Peyer's patch (tissue), 4 donors: ENCODE results near the gene ARHGAP35.

Source experiments
- POLR2A ChIP-seq, 2 donors: fragments of 450-650 bp; IDR thresholded peaks; one replicate each; pipeline ENCODE4 v1.5.1; 2017; ENCODE audit warnings: antibody characterized with exemption in 2 of 2, mild to moderate bottlenecking in 2 of 2, moderate library complexity in 2 of 2
- TF ChIP-seq, protein P1 (sequence below), 6 experiments: fragments of 450-650 bp in 4 of 6; fragments of 200-600 bp in 2 of 6; sonication (generic) in 1 of 6; IDR thresholded peaks; one replicate each; pipeline ENCODE4 v1.5.1; 2017 to 2019; ENCODE audit warnings: antibody characterized with exemption in 6 of 6, mild to moderate bottlenecking in 3 of 6, moderate library complexity in 1 of 6

DNA sequence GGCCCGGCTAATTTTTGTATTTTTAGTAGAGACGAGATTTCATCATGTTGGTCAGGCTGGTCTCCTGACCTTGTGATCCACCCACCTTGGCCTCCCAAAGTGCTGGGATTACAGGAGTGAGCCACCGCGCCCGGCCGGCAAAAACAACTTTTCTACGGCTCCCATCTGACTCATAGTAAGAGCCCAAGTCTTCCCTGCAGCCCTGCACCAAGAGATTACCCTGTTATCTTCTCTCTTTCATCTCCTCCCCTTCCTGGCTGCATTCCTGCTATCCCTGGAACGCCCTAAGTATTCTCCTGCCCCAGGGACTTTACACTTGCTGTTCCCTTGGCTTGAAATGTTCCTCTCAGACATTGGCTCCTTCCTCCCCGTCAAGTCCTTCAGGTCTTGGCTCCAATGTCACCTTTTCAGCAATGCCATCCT lies 16.7 kb upstream of the ARHGAP35 start:
- TF ChIP-seq, protein P1, sequence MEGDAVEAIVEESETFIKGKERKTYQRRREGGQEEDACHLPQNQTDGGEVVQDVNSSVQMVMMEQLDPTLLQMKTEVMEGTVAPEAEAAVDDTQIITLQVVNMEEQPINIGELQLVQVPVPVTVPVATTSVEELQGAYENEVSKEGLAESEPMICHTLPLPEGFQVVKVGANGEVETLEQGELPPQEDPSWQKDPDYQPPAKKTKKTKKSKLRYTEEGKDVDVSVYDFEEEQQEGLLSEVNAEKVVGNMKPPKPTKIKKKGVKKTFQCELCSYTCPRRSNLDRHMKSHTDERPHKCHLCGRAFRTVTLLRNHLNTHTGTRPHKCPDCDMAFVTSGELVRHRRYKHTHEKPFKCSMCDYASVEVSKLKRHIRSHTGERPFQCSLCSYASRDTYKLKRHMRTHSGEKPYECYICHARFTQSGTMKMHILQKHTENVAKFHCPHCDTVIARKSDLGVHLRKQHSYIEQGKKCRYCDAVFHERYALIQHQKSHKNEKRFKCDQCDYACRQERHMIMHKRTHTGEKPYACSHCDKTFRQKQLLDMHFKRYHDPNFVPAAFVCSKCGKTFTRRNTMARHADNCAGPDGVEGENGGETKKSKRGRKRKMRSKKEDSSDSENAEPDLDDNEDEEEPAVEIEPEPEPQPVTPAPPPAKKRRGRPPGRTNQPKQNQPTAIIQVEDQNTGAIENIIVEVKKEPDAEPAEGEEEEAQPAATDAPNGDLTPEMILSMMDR (IDR thresholded peaks at IDR 0.05), result no peak
- no peak for TF ChIP-seq POLR2A (IDR thresholded peaks at IDR 0.05)
